ENCODE data around the gene NEDD8.

The NEDD8 gene

DNA sequence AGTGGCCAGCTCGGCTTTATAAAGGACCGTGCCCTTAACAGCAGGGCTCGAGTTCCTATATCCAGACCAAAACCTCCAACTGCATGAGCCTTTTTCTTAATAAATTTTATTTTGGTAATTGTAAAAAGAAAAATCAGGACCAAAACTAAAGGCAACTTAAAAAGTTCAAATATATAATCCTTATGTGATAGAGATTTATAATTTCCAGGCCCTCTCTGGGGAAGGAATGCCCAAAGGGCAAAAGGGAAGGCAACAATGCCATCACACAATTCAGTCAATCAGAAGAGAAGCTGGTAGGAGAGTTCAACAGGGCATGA lies 43.1 kb downstream of the NEDD8 start:
- TF ChIP-seq, protein P1, sequence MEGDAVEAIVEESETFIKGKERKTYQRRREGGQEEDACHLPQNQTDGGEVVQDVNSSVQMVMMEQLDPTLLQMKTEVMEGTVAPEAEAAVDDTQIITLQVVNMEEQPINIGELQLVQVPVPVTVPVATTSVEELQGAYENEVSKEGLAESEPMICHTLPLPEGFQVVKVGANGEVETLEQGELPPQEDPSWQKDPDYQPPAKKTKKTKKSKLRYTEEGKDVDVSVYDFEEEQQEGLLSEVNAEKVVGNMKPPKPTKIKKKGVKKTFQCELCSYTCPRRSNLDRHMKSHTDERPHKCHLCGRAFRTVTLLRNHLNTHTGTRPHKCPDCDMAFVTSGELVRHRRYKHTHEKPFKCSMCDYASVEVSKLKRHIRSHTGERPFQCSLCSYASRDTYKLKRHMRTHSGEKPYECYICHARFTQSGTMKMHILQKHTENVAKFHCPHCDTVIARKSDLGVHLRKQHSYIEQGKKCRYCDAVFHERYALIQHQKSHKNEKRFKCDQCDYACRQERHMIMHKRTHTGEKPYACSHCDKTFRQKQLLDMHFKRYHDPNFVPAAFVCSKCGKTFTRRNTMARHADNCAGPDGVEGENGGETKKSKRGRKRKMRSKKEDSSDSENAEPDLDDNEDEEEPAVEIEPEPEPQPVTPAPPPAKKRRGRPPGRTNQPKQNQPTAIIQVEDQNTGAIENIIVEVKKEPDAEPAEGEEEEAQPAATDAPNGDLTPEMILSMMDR (conservative IDR thresholded peaks at IDR 0.05; ENCODE audit: control insufficient read depth, insufficient read depth, low read depth, low read length), result no peak
- no peak for DNase-seq (ENCODE audit: low read depth)
- no peak overlapping the region for H3K4me3 ChIP-seq (ENCODE audit: control insufficient read depth, low read depth, low read length)

DNA sequence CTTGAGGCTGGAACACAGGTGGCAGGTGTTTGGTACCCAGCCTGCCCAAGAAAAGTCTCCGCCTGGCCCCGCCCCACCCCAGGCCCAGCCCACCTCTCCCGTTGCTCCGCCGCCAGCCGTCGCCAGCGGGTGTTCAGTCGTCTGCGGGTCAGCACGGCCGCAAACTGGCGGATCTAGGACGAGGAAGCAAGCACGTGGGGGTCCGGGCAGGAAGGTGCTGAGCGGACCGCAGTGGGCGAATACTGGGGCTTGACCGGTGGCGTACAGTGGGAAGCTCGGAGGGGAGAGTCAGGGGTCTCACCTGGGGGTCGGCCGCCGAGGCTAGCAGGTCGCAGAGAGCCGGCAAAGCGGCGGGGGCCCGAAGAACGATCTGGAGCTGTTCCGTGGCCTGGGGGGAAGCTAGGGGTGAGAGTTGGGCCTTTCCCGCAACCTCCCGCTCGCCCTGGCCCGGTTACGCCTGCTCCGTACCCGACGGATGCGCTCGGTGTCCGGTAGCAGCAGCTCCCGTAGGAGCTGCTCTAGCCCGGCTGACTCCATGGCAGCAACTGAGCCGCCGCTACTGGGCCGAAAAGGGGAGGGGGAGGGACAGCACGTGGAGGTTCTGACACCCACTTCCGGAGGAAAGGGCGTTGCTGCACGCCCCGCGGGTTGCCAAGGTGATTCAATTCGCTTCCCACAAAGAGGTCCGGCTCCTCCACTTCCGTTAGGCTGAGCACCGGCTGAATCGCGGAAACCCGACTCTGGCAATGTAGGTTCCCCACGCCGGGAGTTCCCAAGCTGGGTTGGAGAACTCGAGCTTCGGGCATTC lies 43.7 kb downstream of the NEDD8 start, which contains the start of gene IPO4:
TSS of gene IPO4 (minus strand) at position 566 of the 808 bp plus-strand sequence. CDS start at position 537, 29 bp downstream.
- H3K4me3 ChIP-seq (ENCODE audit: control insufficient read depth, low read depth, low read length), result peak within 1 kb of the TSS; percentile 86
- peak; percentile 97 for DNase-seq (ENCODE audit: low read depth)
- TF ChIP-seq, protein P1 (conservative IDR thresholded peaks at IDR 0.05; ENCODE audit: control insufficient read depth, insufficient read depth, low read depth, low read length), result no peak

DNA sequence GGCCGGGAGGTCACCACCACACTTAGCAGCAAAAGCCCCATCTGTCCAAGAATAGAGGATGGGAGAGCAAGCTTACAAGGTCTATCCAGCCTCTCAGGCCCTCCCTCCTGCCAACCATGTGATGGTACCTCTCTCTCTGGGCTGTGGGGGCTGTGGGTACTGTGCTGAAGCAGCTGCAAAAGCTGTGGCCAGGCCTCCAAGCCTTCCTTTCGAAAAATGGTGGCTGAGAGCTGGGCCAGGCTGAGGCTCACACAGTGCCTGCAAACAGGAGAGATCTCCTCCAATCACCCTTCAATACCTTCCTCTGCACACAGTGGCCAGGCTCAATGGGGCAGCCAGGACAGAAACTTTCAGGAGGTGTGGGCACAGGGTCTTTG lies 44.6 kb downstream of the NEDD8 start:
- H3K4me3 ChIP-seq (ENCODE audit: control insufficient read depth, low read depth, low read length), result peak overlapping the region; percentile 86
- TF ChIP-seq, protein P1 (conservative IDR thresholded peaks at IDR 0.05; ENCODE audit: control insufficient read depth, insufficient read depth, low read depth, low read length), result no peak
- no peak for DNase-seq (ENCODE audit: low read depth)

DNA sequence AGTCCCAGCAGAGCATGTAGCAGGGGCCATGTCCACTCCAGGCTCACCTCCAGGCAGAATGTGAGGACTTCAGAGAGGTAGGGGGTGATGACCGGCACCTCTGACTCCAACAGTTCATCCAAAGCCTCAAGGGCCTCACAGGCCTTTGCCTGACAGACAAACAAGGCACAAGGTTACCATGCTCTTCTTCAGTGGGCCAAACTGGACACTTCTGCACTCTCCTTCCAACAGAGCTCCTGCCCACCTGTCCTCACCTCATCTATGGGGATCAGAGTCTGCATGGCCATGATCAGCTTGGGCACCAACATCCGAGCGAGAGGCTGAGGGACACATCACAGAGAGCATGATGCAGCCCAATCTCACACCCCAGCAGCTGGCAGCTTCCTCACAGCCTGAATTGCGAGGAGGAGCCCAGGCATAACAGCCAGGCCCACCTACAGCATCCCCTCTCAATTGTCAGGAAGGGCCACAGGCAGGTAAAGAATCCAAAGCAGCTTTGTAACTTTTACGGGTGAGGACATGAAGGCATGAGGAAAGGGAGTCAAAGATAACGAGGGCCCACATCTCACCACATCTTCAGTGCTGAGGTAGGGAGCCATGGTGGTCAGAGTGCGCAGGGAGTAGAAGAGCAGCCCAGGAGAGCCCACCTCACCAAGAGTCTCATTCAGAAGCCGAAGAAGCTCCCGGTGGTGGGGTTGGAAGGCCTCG lies 45.2 kb downstream of the NEDD8 start:
- TF ChIP-seq, protein P1 (conservative IDR thresholded peaks at IDR 0.05; ENCODE audit: control insufficient read depth, insufficient read depth, low read depth, low read length), result no peak
- no peak overlapping the region for H3K4me3 ChIP-seq (ENCODE audit: control insufficient read depth, low read depth, low read length)
- no peak for DNase-seq (ENCODE audit: low read depth)

DNA sequence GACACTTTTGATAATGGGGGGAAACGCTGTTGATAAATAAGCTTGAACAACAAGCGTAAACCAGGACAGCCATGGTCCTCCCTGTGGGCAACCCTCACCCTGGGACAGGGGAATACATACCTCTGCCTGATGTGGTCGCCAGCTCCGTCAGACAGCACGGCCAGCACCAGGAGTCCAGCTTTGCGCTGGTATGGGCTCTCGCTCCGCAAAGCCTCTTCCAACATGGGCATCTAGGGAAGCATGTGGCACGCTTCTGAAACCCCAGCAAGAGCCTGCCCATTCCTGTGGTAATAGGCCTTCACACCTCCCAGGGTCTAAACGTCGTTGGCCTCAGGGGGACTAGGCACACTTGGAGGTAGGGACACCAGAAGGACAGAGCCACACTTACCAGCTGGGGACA lies 46.4 kb downstream of the NEDD8 start:
- H3K4me3 ChIP-seq (ENCODE audit: control insufficient read depth, low read depth, low read length), result no peak overlapping the region
- TF ChIP-seq, protein P1 (conservative IDR thresholded peaks at IDR 0.05; ENCODE audit: control insufficient read depth, insufficient read depth, low read depth, low read length), result no peak
- no peak for DNase-seq (ENCODE audit: low read depth)

DNA sequence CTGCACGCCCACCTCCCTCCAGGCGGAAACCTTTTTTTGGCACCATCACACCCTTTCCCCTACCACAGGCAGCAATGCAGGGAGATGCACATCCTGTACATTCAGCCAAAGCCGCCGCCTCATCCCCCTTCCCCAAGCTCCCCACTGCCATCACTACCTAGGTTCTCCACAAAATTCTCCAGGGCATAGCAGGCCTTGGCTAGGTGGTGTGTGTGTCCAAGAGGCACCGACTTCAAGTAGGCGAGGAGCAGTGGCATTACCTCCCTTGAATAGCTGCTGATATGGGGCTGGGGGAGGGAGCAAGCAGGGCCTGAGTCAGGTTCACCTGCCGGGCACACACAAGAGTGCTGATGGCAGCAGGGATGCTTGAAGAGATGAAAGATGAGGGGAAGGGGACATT lies 47.1 kb downstream of the NEDD8 start:
- H3K4me3 ChIP-seq (ENCODE audit: control insufficient read depth, low read depth, low read length), result no peak overlapping the region
- TF ChIP-seq, protein P1 (conservative IDR thresholded peaks at IDR 0.05; ENCODE audit: control insufficient read depth, insufficient read depth, low read depth, low read length), result no peak
- DNase-seq (ENCODE audit: low read depth), result no peak

All from fibroblast of mammary gland (primary cell).